Measurements from ENCODE around the gene GREB1L. TPM values are rescaled to one million over a fixed set of nuclear protein-coding genes. Genes with fewer than 3 reads are reported as not detected.

GREB1L gene
- total RNA-seq, 5 donors from 2014 or later (not counting 1 experiment from before 2014, with no cell fraction given): 0.09 TPM; not detected in 4

- H3K4me3 ChIP-seq (ENCODE audit: control insufficient read depth in 1 of 2, extremely low read depth in 1 of 2, low read length in 1 of 2): no peak overlapping the region
- CTCF ChIA-PET: no interaction called here
- Mint-ChIP-seq H3K4me3 (no peak overlapping the region), H3K27me3 (peaks cover 0 to 2% of the 10 kb centered on the region in 2 donors), H3K9me3 (no peaks in the 10 kb centered on the region), H3K36me3 (no peaks in the 10 kb centered on the region), H3K4me1 (no peaks in the 10 kb centered on the region), H3K27ac (no peak overlapping the region)
- POLR2A ChIA-PET: no interaction called here
- no peak overlapping the region for H3K27ac ChIP-seq (ENCODE audit: low read length)
- ATAC-seq (replicated peaks in 1 of 4) (no peak), DNase-seq (no peak)
- no peaks in the 10 kb centered on the region for H3K4me1 ChIP-seq (ENCODE audit: control insufficient read depth in 1 of 2, extremely low read depth in 1 of 2, insufficient read depth in 2 of 2, low read length in 2 of 2)
- WGBS (ENCODE audit: insufficient coverage): no CpG with 5 or more reads among the region's 1 CpG
- no peaks in the 10 kb centered on the region for H3K27me3 ChIP-seq (replicated peaks in 1 of 2; ENCODE audit: control insufficient read depth in 2 of 2, extremely low read depth in 1 of 2, insufficient read depth in 2 of 2, low read length in 1 of 2)
- H3K36me3 ChIP-seq (ENCODE audit: control insufficient read depth in 2 of 2, extremely low read depth in 1 of 2, insufficient read depth in 1 of 2, low read length in 1 of 2): no peaks in the 10 kb centered on the region
- no peaks in the 10 kb centered on the region for H3K9me3 ChIP-seq
Observed at GRCh38 chr18:21383031-21383430, 141.0 kb downstream of the GREB1L start.

DNA sequence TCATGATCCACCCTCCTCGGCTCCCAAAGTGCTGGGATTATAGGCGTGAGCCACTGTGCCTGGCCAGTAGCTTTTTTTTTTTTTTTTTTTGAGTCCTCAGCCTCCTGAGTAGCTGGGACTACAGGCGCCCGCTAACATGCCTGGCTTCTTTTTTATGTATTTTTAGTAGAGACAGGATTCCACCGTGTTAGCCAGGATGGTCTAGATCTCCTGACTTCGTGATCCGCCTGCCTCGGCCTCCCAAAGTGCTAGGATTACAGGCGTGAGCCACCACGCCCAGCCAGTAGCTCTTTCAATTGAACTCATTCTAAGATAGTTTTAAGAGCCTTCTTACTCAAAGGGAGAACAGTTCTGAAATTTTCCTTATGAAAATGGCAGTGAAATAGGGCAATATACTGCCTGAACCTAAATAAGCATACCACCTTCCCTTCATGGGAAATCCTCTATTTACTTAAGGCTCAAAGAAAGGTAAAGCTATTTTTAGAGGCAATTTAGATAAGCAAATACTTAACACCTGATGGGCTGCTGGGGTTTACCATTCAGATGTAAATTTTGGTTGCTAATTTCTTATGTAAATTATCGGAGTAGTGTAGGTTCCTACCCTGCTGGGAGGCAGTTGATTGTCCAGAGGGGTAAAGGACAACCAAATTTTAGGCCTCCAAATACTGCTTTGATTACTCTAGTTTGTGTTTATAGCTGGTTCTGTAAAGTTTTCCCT lies 144.7 kb downstream of the GREB1L start:
- H3K4me1 Mint-ChIP-seq: no peaks in the 10 kb centered on the region
- no peaks in the 10 kb centered on the region for H3K9me3 ChIP-seq
- ATAC-seq (replicated peaks in 1 of 4): no peak
- no peak overlapping the region for H3K27ac Mint-ChIP-seq
- 83% methylated on average over 2 of the region's 11 CpGs for whole genome bisulfite sequencing (ENCODE audit: insufficient coverage)
- H3K4me3 Mint-ChIP-seq: no peak overlapping the region
- no peaks in the 10 kb centered on the region for H3K9me3 Mint-ChIP-seq
- H3K27ac ChIP-seq (ENCODE audit: low read length): no peak overlapping the region
- POLR2A ChIA-PET: no interaction called here
- H3K4me3 ChIP-seq (ENCODE audit: control insufficient read depth in 1 of 2, extremely low read depth in 1 of 2, low read length in 1 of 2): no peak overlapping the region
- no peak for DNase-seq
- H3K27me3 ChIP-seq (replicated peaks in 1 of 2; ENCODE audit: control insufficient read depth in 2 of 2, extremely low read depth in 1 of 2, insufficient read depth in 2 of 2, low read length in 1 of 2): no peaks in the 10 kb centered on the region
- H3K36me3 Mint-ChIP-seq: no peaks in the 10 kb centered on the region
- H3K36me3 ChIP-seq (ENCODE audit: control insufficient read depth in 2 of 2, extremely low read depth in 1 of 2, insufficient read depth in 1 of 2, low read length in 1 of 2): no peaks in the 10 kb centered on the region
- H3K27me3 Mint-ChIP-seq: peaks cover 0 to 7% of the 10 kb centered on the region in 2 donors
- no peaks in the 10 kb centered on the region for H3K4me1 ChIP-seq (ENCODE audit: control insufficient read depth in 1 of 2, extremely low read depth in 1 of 2, insufficient read depth in 2 of 2, low read length in 2 of 2)
- CTCF ChIA-PET: no interaction called here

DNA sequence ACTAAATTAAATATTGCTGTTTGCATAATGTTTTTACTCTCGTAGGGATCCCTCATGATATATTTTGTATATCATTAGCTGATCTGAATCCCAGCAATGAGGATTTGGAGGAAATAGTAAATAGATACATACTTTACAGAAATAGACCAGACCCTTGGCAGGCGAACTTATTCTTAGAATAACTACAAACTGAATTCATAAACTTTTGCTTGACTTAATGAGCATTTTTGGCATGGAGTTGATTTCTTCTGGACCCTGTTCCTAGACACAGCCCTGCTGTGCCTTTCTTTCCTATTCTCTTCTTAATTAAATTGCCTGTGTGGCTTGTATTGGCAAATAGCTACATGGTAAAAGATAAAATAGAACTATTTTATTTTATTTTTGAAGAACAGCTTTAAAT lies 145.9 kb downstream of the GREB1L start:
- DNase-seq: no peak

DNA sequence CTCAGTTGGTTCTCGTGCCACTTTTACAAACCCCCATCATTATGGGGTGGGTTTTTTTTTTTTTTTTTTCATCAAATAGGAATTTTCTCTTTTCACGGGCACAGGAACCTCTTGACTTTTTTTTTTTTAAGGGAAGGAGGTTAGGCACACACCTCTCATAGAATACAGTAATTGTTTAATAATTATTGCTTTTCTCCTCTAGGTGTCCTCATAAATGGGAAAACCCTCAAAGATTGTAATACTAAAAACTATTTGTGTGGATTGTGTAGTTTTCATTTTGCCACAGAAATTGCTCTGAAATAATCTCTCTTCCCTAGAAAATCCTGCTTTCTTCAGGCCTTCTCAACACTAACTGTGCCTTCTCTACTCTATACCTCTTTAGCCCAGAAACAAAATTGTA lies 147.3 kb downstream of the GREB1L start:
- DNase-seq: no peak
- Mint-ChIP-seq H3K36me3 (no peaks in the 10 kb centered on the region), H3K4me1 (no peaks in the 10 kb centered on the region), H3K27ac (no peak overlapping the region), H3K4me3 (no peak overlapping the region), H3K27me3 (peaks cover 0 to 12% of the 10 kb centered on the region in 2 donors), H3K9me3 (no peaks in the 10 kb centered on the region)
- Histone ChIP-seq H3K9me3 (no peaks in the 10 kb centered on the region), H3K4me3 (ENCODE audit: control insufficient read depth in 1 of 2, extremely low read depth in 1 of 2, low read length in 1 of 2) (no peak overlapping the region), H3K4me1 (ENCODE audit: control insufficient read depth in 1 of 2, extremely low read depth in 1 of 2, insufficient read depth in 2 of 2, low read length in 2 of 2) (no peaks in the 10 kb centered on the region), H3K27ac (ENCODE audit: low read length) (no peak overlapping the region), H3K36me3 (ENCODE audit: control insufficient read depth in 2 of 2, extremely low read depth in 1 of 2, insufficient read depth in 1 of 2, low read length in 1 of 2) (no peaks in the 10 kb centered on the region), H3K27me3 (replicated peaks in 1 of 2; ENCODE audit: control insufficient read depth in 2 of 2, extremely low read depth in 1 of 2, insufficient read depth in 2 of 2, low read length in 1 of 2) (peaks cover 0 to 5% of the 10 kb centered on the region in 2 experiments)
- WGBS (ENCODE audit: insufficient coverage): no CpG with 5 or more reads among the region's 2 CpGs
- ChIA-PET POLR2A (no interaction called here), CTCF (no interaction called here)
- ATAC-seq (replicated peaks in 1 of 4): no peak

More for the DNA sequence above, 145.9 kb downstream of the GREB1L start:
- Histone ChIP-seq H3K27me3 (replicated peaks in 1 of 2; ENCODE audit: control insufficient read depth in 2 of 2, extremely low read depth in 1 of 2, insufficient read depth in 2 of 2, low read length in 1 of 2) (peaks cover 0 to 3% of the 10 kb centered on the region in 2 experiments), H3K27ac (ENCODE audit: low read length) (no peak overlapping the region), H3K36me3 (ENCODE audit: control insufficient read depth in 2 of 2, extremely low read depth in 1 of 2, insufficient read depth in 1 of 2, low read length in 1 of 2) (no peaks in the 10 kb centered on the region), H3K4me3 (ENCODE audit: control insufficient read depth in 1 of 2, extremely low read depth in 1 of 2, low read length in 1 of 2) (no peak overlapping the region), H3K9me3 (no peaks in the 10 kb centered on the region), H3K4me1 (ENCODE audit: control insufficient read depth in 1 of 2, extremely low read depth in 1 of 2, insufficient read depth in 2 of 2, low read length in 2 of 2) (no peaks in the 10 kb centered on the region)
- WGBS (ENCODE audit: insufficient coverage): no CpG with 5 or more reads among the region's 2 CpGs
- Mint-ChIP-seq H3K27ac (no peak overlapping the region), H3K4me3 (no peak overlapping the region), H3K4me1 (no peaks in the 10 kb centered on the region), H3K36me3 (no peaks in the 10 kb centered on the region), H3K9me3 (no peaks in the 10 kb centered on the region), H3K27me3 (peaks cover 0 to 11% of the 10 kb centered on the region in 2 donors)
- ChIA-PET POLR2A (no interaction called here), CTCF (no interaction called here)
- ATAC-seq (replicated peaks in 1 of 4): no peak

GRCh38 chr18:21389903-21390302 lies 147.9 kb downstream of the GREB1L start:
- H3K27ac Mint-ChIP-seq: no peak overlapping the region
- ChIA-PET CTCF (no interaction called here), POLR2A (no interaction called here)
- H3K4me1 Mint-ChIP-seq: no peaks in the 10 kb centered on the region
- Histone ChIP-seq H3K9me3 (no peaks in the 10 kb centered on the region), H3K27ac (ENCODE audit: low read length) (no peak overlapping the region), H3K4me3 (ENCODE audit: control insufficient read depth in 1 of 2, extremely low read depth in 1 of 2, low read length in 1 of 2) (no peak overlapping the region), H3K4me1 (ENCODE audit: control insufficient read depth in 1 of 2, extremely low read depth in 1 of 2, insufficient read depth in 2 of 2, low read length in 2 of 2) (no peaks in the 10 kb centered on the region), H3K36me3 (ENCODE audit: control insufficient read depth in 2 of 2, extremely low read depth in 1 of 2, insufficient read depth in 1 of 2, low read length in 1 of 2) (no peaks in the 10 kb centered on the region), H3K27me3 (replicated peaks in 1 of 2; ENCODE audit: control insufficient read depth in 2 of 2, extremely low read depth in 1 of 2, insufficient read depth in 2 of 2, low read length in 1 of 2) (peaks cover 0 to 5% of the 10 kb centered on the region in 2 experiments)
- H3K9me3 Mint-ChIP-seq: no peaks in the 10 kb centered on the region
- H3K4me3 Mint-ChIP-seq: no peak overlapping the region
- WGBS (ENCODE audit: insufficient coverage): 100% methylated on average over 1 of the region's 1 CpG
- ATAC-seq (replicated peaks in 1 of 4) (no peak), DNase-seq (no peak)
- H3K36me3 Mint-ChIP-seq: no peaks in the 10 kb centered on the region
- H3K27me3 Mint-ChIP-seq: peaks cover 0 to 12% of the 10 kb centered on the region in 2 donors

GRCh38 chr18:21391074-21391673 lies 149.1 kb downstream of the GREB1L start:
- no peak for DNase-seq
- Histone ChIP-seq H3K27me3 (replicated peaks in 1 of 2; ENCODE audit: control insufficient read depth in 2 of 2, extremely low read depth in 1 of 2, insufficient read depth in 2 of 2, low read length in 1 of 2) (peaks cover 0 to 5% of the 10 kb centered on the region in 2 experiments), H3K9me3 (no peaks in the 10 kb centered on the region), H3K4me3 (ENCODE audit: control insufficient read depth in 1 of 2, extremely low read depth in 1 of 2, low read length in 1 of 2) (no peak overlapping the region), H3K4me1 (ENCODE audit: control insufficient read depth in 1 of 2, extremely low read depth in 1 of 2, insufficient read depth in 2 of 2, low read length in 2 of 2) (no peaks in the 10 kb centered on the region), H3K27ac (ENCODE audit: low read length) (no peak overlapping the region), H3K36me3 (ENCODE audit: control insufficient read depth in 2 of 2, extremely low read depth in 1 of 2, insufficient read depth in 1 of 2, low read length in 1 of 2) (no peaks in the 10 kb centered on the region)
- no CpG with 5 or more reads among the region's 3 CpGs for WGBS (ENCODE audit: insufficient coverage)
- POLR2A ChIA-PET: no interaction called here
- Mint-ChIP-seq H3K9me3 (no peaks in the 10 kb centered on the region), H3K27me3 (peaks cover 0 to 12% of the 10 kb centered on the region in 2 donors), H3K4me3 (no peak overlapping the region), H3K27ac (no peak overlapping the region), H3K4me1 (no peaks in the 10 kb centered on the region), H3K36me3 (no peaks in the 10 kb centered on the region)
- CTCF ChIA-PET: no interaction called here
- ATAC-seq (replicated peaks in 1 of 4): no peak

Measured in T-cell (primary cell).